Brain microvascular endothelial cell (primary cell): ENCODE measurements around the gene PRRT1.
A peak's percentile ranks its signal among the peaks of the same experiment; 100 is the strongest.

Source experiments
- DNase-seq: peaks from one replicate; pipeline ENCODE4 v3.0.0-alpha.2; 2020
- H3K27ac ChIP-seq: fragments of 250-450 bp; sonication (Bioruptor Pico); 2 replicates; pipeline ENCODE4 v1.5.1; 2020; ENCODE audit warnings: mild to moderate bottlenecking, moderate library complexity
- H3K27me3 ChIP-seq: fragments of 250-450 bp; sonication (Bioruptor Pico); replicated peaks from 2 replicates; pipeline ENCODE4 v1.5.1; 2020; ENCODE audit warnings: mild to moderate bottlenecking
- H3K36me3 ChIP-seq: fragments of 250-450 bp; sonication (Bioruptor Pico); replicated peaks from 2 replicates; pipeline ENCODE4 v1.5.1; 2020; ENCODE audit warnings: mild to moderate bottlenecking
- H3K4me3 ChIP-seq: 2 replicates; pipeline ENCODE4 v1.5.1; 2011; ENCODE audit warnings: low read depth, mild to moderate bottlenecking, control low read depth, low read length, moderate library complexity
- CTCF ChIP-seq: IDR thresholded peaks from 2 replicates; pipeline ENCODE4 v1.5.1; 2011; ENCODE audit warnings: low read depth, mild to moderate bottlenecking, moderate library complexity, low read length, control low read depth, inconsistent platforms; ENCODE audit errors: missing control alignments
- in situ Hi-C: cut with HindIII; loops from 2 replicates; pipeline ENCODE4 v1.10.0; 2017; ENCODE audit warnings: low sequenced_read_pairs, low pct_ligation_motif_present

PRRT1 gene

GRCh38 chr6:32115623-32116022 lies 36.1 kb downstream of the PRRT1 start:
- H3K27ac ChIP-seq, result no peak overlapping the region

GRCh38 chr6:32114796-32115195 lies 36.9 kb downstream of the PRRT1 start:
- H3K27ac ChIP-seq, result peak overlapping the region; percentile 69

More at GRCh38 chr6:32115623-32116022, 36.1 kb downstream of the PRRT1 start:
- Histone ChIP-seq H3K4me3 (no peak overlapping the region), H3K36me3 (peaks cover 32% of the 10 kb centered on the region), H3K27me3 (no peaks in the 10 kb centered on the region)
- TF ChIP-seq CTCF, result no peak
- in situ Hi-C loops, result no loop called here
- no peak for DNase-seq

GRCh38 chr6:32113386-32114352 lies 38.1 kb downstream of the PRRT1 start:
- peak; percentile 91 for DNase-seq
- no peak overlapping the region for H3K4me3 ChIP-seq
- peak overlapping the region; percentile 69 for H3K27ac ChIP-seq
- in situ Hi-C loops, result no loop called here
- peaks cover 24% of the 10 kb centered on the region for H3K36me3 ChIP-seq
- TF ChIP-seq CTCF, result peak; percentile 63
- H3K27me3 ChIP-seq, result peaks cover 5% of the 10 kb centered on the region

More at GRCh38 chr6:32114796-32115195, 36.9 kb downstream of the PRRT1 start:
- DNase-seq, result peak; percentile 82
- no peak for TF ChIP-seq CTCF
- Histone ChIP-seq H3K4me3 (no peak overlapping the region), H3K36me3 (peaks cover 26% of the 10 kb centered on the region), H3K27me3 (no peaks in the 10 kb centered on the region)
- in situ Hi-C loops, result no loop called here

- Histone ChIP-seq H3K27me3 (peaks cover 10% of the 10 kb centered on the region), H3K36me3 (peaks cover 16% of the 10 kb centered on the region), H3K27ac (no peak overlapping the region), H3K4me3 (no peak overlapping the region)
- TF ChIP-seq CTCF, result no peak
- in situ Hi-C loops, result no loop called here
- DNase-seq, result no peak
Measured at GRCh38 chr6:32112431-32112980, 39.2 kb downstream of the PRRT1 start.

GRCh38 chr6:32111424-32112066 lies 40.2 kb downstream of the PRRT1 start:
- H3K27ac ChIP-seq, result no peak overlapping the region
- peaks cover 10% of the 10 kb centered on the region for H3K27me3 ChIP-seq
- peaks cover 9% of the 10 kb centered on the region for H3K36me3 ChIP-seq
- in situ Hi-C loops, result no loop called here
- no peak for DNase-seq
- no peak for TF ChIP-seq CTCF
- no peak overlapping the region for H3K4me3 ChIP-seq
